Measurements from ENCODE around the gene MRPL19.

The MRPL19 gene

DNA sequence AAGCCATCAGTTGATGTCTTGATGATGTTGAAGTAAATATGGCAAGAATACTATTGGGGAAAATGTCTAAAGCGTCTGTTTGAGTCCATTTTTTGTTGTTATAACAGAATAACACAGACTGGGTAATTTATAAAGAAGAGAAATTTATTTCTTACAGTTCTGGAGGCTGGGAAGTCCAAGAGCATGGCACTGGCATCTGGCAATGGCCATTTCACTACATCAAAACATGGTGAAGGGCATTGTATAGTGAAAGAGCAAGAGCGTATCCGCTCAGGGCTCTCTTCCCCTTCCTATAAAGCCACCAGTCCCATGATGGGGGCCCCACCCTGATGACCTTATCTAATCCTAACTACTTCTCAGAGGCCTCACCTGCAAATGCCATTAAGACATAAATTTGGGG lies 29.6 kb upstream of the MRPL19 start:
- no peak for DNase-seq (ENCODE audit: low read depth)

DNA sequence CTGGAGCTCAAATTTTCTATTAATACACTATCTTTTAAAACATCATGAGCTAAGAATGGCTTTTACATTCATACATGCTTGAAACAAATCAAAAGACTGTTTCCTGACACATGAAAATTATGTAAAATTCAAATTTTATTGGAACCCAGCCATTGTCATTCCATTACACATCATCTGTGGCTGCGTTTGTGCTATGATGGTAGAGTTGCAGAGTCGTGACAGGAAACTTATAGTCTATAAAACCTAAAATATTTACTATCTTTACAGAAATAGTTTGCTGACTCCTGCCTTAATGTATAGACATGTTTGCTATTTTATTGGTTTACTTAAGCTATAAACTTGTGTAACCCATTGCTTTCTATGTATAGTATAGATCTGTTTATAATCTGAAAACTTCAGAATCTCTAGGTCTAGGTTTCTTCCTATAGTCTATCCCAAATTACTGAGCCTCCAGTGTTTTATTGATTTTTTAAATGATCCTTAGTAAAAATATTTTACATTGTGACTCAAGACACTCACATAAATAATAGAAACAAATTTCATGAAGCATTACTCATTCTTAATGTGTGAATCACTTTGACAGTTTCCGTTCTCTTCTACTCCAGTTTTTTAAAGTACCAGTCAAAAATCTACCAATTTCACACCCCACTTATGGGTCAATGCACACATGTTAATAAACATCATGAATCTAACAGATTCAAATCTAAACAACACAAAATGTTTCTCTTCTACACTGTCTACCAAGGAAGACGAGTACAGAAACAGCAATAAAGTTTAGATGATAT lies 26.4 kb upstream of the MRPL19 start:
- no peak for DNase-seq (ENCODE audit: low read depth)

DNA sequence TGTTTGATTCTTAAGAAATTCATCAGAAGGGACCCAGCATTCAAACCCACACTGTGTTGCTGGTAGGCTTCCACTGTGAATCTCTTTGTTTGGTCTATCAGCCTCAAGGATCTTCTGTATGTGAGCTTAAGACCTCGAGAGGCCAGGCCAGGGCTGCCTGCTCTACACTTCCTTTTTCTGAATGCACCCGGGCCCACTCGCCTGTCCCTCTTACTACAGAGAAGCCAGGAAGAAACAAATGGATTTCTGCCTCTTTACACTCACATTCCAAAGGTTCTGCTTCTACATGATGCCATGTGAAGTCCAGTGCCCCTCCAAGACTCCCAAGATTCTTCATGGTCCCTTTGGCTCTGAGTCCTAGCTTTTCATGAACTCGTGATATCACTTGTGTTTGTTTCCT lies 25.4 kb upstream of the MRPL19 start:
- DNase-seq (ENCODE audit: low read depth) = no peak

DNA sequence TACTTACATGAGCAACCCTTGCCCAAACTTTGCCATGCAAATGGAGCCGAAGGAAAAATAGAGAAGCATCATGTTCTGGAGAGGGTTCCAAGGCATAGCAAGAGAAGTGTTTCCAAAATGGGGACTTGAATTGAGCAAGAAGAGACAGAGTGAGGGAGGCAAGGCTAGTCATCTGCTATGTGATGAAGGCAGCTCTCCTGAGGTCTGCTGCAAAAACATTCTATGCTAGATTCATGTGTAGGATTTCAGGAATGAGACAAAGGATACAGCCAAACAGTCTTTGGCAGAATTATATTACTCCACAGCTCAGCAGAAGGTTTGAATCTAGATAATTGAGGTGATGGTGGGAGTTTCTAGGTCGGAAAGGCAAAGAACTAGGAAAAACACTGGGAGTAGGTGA lies 24.1 kb upstream of the MRPL19 start:
- no peak for DNase-seq (ENCODE audit: low read depth)

DNA sequence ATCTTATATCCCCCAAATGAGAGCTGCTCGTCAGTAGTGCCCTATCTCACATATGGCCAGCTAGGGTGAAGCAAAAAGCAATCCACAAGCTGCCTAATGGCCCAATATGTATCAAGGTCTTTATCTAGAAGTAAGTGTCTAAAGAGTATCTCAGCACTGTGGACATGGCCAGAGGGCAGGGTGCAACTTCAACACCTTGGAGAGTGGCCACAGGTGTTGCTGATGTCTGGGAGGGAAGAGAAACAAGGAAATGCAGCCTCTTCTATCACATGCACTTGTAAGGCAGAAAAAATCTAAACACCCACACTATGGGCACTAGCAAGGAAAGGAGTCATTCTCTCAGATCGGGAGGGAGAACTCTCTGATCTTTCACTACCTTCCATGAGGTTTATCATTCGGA lies 23.7 kb upstream of the MRPL19 start:
- DNase-seq (ENCODE audit: low read depth) = no peak

DNA sequence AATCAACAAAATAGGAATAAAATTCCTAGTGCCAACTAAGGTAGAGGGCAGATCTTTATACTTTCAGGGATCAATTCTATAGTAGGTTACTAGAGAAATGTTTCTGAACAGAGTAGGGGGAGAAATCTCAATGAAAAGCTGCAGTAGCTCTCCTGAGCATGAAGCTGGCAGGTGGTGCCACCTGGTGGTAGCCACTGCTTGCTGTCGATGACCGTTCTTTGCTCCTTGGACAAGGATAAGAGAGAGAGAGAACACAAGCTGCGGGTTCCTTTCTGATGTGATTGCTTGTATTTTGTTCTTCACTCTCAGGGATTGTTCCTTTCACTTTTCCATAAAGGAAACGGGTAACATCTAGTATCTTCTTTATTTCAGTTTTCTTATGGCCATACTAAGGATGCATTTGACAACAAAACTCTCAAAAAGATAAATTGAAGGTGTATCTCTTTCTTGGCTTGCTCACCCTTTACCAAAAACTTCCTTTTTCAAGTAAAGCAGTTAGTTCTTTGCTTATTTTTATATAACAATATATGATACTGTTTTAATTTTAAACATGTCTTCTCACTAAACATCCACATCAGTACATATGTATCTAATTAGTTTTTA lies 18.6 kb upstream of the MRPL19 start:
- peak; percentile 15 for DNase-seq (ENCODE audit: low read depth)

DNA sequence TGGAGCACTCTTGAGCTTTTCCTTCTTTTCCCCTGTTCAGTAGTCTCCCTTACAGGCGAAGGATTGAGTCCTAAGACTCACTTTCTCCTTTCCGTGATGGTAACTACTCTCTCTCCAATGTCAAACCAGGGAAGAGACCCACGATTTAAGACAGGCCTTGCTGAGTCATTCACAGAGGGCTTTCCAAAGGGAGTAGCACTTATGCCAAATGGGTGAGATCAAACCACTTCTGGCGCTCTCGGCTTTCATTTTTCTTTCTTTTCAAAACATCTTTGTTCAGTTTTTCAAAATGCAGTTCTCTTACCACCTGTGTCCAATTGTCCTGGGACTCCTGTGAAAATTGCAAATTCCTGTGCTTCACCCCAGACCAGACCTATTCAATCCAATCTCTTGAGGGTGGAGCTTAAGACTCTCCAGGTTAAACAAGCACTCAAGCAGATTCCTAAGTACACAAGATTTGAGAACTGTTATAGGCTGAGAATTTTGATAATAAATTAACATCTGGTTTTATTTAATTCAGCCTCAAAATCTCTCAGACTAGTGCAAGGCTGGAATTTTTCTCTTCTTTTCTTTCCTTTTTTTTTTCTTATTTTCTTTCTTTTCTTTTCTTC lies 14.4 kb upstream of the MRPL19 start:
- DNase-seq (ENCODE audit: low read depth) = no peak

DNA sequence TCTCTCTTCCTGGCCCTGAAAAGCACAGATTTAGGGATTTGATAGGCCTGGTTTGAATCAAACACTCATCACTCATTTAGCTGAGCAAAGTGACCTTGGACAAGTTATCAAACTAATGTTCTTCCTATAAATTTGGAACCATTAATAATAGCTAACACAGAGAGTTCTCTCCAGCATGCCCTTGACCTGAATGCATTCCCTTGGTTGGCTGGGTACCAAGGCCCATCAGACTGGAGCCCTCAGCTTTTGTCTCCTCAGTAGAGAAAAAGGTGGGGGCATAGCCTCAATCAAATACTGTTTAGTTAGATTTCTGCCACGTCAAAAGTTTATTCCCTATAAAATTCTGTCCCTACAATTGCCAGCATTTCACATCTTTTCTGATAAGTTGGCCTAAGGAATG lies 13.8 kb upstream of the MRPL19 start:
- no peak for DNase-seq (ENCODE audit: low read depth)

DNA sequence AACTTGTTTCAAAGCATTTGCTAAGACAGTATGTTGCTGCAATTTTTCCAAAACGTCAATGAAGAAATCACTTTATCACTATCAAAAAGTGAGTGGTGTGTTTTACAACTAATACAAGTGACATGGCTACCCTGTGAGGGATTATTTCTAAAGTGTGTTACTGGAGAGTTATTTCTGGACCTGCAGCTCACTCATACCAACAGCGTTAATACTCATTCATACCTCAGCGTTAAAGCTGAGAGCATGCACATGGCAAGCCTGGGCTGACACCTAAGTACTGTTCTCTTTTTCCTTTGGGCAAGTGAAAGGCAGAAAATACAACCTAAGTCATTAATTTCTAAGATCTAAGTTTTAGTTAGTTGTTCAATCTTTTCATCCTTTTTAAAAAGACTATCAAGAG lies 13.0 kb upstream of the MRPL19 start:
- DNase-seq (ENCODE audit: low read depth) = no peak

DNA sequence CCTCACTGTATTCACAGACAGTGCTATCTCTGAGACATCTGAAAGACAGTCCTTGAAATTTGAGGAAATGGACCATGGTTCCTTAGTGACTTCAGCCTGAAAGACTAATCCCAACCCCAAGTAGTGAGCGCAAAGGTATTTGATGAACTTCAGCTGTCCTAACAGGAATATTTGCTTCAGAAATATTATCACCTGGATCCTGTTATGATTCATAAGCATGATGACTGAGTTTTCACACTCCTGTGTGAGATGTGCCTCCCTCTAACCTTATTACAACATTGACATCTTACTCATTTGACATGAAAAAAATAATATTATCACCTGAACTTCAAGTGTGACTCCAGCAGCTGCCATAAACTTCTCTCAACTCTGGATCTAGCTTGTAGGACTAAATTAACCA lies 11.6 kb upstream of the MRPL19 start:
- no peak for DNase-seq (ENCODE audit: low read depth)

DNA sequence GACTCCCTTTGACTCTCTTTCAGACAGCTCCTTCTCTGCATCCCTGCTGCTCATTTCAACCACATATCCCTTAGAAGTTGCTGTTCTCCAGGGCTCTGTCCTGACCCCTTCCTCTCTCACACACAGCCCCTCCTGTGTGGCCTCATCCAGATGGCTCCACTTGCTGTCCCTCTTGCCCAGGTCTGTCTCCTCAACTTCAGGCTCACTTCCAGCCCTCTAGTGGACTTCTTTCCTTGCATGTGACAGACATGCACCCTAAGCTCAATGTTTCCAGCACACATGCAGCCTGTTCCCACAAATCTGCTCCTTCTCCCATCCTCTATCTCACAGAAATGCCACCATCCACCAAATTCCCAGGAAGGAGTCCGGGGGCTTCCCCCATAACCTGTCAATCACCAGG lies 9.0 kb upstream of the MRPL19 start:
- no peak for DNase-seq (ENCODE audit: low read depth)

DNA sequence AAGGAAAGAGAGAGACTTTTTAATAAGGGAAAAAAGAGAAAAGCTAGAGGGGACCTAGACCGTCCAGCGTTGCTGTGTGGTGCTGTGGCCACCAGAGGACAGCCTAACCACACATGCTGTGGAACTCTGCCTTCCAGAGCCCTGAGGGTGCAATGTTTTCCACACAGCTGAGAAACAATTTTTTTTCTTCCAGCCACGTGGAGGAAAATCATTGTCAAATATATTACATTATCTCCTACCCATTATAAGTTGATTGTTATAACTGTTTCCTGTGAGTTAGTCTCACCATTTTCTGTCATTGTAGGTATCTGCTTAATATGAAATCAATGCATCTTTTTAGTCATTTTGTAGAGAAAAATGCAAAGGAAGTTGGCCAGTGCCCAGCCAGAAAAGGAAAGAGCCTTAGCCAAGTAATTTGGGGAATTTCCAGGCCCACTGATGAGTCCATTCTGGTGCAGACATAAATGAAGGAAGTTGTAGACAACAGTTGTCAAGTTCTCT lies 5.9 kb upstream of the MRPL19 start:
- peak; percentile 21 for DNase-seq (ENCODE audit: low read depth)

DNA sequence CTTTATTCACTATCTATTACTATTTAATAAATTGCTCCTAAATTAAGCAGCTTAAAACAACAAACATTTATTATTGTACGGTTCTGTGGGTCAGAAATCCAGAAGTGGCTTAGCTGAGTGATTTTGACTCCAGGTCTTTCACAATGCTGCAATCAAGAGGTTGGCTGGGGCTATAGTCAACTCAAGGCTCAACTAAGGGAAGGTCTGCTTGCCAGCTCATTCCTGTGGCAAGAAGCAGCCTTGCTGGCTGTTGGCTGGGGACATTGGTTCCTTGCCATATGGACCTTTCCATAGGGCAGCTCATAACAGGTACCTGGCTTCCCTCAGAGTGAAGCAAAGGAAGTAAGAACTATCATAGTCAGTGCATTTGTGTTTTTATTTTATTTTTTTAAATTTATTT lies 5.0 kb upstream of the MRPL19 start:
- DNase-seq (ENCODE audit: low read depth) = no peak

DNA sequence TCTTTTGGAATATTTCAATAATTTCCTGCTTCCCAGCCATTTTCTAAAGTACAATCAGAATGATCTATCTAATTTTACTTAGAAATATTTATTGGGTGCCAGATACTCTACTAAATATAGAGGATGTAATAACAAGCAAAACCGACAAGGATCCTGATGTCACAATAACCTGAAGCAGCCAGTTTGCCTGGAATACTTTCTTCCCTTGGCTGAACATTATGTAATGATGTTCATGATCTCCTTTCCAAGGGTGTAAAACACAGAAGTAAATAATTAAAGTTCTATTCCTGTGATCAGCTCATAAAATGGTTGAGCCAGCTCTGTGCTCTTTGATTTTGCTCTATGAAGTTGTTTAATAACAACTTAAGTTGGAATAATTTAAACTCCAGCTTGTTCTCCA lies 2.6 kb upstream of the MRPL19 start:
- no peak for DNase-seq (ENCODE audit: low read depth)

DNA sequence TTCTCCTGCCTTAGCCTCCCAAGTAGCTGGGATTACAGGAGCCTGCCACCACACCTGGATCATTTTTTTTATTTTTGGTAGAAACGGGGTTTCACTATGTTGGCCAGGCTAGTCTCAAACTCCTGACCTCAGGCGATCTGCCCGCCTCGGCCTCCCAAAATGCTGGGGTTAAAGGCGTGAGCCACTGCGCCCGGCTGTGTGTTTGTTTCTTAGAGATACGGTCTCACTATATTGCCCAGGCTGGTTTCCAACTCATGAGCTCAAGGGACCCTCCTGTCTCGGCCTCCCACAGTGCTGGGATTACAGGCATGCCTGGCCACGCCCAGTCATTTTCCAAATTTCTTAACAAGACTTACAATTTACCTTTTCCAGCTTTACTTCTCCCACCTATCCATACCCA lies 940 bp upstream of the MRPL19 start:
- DNase-seq (ENCODE audit: low read depth) = no peak

DNA sequence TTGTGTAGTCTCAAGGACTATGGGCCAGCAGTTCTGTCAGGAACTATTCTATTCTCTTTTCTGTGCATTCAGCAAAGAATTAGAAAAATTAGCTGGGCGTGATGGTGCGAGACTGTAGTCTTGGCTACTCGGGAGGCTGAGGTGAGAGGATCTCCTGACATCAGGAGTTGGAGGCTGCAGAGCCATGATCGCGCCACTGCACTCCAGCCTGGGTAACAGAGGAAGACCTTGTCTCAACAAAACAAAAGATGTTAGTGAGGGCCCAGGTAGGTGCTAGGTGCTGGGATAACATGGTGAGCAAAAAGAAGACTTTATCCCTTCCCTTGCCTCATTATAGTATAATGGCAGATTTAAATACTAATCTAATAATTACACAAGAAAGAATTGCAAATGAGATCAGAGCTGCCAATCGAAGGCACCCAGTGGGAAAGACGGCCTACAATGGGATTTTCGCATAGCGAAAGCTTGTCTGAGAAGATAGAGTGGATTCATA lies 447 bp upstream of the MRPL19 start:
- DNase-seq (ENCODE audit: low read depth) = no peak

DNA sequence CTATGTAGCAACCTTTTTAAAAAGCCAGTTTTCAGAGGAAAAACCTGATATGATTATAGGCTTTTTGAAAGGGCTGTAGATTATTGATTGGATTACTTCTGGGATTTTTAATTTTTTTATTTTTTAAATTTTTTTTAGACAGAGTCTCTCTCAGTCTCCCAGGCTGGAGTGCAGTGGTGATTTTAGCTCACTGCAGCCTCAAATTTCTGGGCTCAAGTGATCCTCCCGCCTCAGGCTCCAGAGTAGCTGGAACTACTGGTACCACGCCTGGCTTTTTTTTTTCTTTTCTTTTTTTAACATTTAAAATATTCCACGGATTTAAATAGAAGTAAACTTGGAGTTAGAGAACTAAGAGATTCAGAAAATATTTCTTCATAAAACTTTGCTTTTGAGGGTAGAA lies 1.2 kb downstream of the MRPL19 start:
- DNase-seq (ENCODE audit: low read depth) = no peak

DNA sequence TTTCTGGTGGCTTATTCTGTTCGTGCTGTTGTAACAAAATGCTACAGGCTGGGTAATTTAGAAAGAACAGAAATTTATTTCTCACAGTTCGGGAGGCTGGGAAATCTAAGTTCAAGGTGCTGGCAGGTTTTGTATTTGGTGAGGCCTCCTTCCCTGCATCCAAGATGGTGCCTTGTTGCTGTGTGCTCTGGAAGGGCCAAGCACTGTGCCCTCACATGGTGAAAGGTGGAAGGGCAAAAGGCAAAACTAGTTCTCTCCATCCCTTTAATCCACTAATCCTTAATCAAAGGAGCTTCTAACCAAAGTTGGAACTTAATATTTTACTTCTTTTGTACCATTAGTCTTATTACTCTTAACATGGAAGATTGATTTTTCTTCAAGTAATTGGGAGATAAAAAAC lies 7.4 kb downstream of the MRPL19 start:
- no peak for DNase-seq (ENCODE audit: low read depth)

DNA sequence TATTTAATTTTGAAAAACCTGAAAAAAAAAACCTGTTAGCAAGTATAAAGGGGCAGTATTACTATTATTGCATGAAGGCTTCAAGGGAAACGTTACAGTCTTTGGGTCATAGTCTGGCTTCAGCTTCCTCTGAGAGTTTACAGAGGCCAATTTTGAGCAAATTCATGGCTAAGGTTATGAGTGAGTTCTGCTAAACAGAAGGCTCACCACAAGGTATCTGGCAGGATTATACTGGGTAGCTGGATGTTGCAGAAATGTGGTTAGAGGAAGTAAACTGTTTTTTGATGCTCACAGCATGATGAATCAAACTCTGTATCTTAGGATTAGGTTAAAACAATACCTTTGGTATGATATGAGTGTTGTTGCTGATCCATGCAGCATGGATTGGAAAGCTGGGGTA lies 9.3 kb downstream of the MRPL19 start:
- DNase-seq (ENCODE audit: low read depth) = no peak

DNA sequence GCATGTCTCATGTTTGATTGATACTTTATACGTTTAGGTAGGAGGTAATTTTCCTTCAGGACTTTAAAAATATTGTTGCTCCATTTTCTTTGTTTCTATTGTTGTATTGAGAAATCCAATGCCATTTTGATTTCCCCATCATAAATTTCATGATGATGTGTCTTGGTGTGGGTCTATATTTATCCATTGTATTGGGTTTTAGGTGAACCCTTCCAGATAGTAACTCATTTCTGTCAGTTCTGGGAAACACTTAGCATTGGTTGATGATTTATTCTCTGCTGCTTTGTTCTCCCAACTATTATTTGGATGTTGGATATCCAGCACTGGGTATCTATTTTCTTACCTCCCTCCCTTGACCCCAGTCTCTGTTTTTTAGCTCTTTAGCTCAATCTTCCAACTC lies 10.0 kb downstream of the MRPL19 start:
- no peak for DNase-seq (ENCODE audit: low read depth)

DNA sequence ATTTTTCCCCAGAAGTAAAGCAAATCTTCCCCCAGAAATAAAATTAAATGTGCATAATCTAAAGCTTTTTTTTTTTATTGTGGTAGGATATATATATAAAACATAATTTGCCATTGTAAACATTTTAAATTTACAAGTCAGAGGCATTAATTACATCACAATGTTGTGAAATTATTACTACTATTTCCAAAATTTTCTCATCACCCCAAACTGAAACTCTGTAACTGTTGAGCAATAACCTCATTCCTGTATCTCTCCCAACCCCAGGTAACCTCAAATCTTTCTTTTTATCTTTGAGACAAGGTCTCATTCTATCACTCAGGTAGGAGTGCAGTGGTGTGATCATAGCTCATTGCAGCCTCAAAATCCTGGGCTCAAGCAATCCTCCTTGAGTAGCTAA lies 11.2 kb downstream of the MRPL19 start:
- no peak for DNase-seq (ENCODE audit: low read depth)

DNA sequence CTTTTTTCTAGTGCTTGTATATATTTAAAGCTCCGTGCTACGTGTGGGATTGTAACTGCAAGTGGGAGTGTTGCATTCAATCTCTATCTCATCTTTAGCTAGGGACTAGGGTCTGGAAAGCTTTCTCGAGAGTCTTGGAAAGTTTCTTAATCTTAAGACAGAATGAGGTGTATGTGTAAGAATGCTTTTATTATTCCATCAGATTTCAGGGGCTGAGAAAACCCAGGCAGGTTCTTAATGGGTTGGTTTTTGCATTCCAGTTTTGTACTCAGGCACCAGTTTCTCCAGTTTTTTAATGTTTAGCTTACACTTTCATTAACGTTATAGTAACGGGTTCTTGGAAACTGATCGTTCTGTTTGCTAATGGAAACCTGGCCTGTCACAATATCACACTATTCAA lies 20.3 kb downstream of the MRPL19 start:
- no peak for DNase-seq (ENCODE audit: low read depth)

DNA sequence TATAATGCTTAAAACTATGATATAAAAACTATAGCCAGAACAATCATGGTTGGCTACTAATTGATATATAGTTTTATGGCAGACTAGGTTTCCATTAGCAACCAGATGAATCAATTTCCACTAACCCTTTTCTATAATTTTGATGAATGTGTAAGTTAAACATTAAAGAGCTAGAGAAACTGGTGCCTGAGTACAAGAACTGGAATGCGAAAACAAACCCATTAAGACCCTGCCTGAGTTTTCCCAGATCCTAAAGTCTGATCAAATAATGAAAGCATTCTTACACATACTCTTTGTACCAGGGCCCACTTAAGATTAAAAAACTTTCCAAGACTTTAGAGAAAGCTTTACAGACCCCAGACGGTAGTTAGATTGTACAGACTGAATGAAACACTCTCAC lies 21.3 kb downstream of the MRPL19 start:
- DNase-seq (ENCODE audit: low read depth) = no peak
